22Rv1 (cell line): ENCODE data around the gene STRN4.
"Not testable (repeated sequence)": the region's sequence is repeated elsewhere in the genome, so short reads cannot be mapped to it uniquely, and the experiment has no call there.

ENCODE experiments used
- CTCF ChIP-seq: fragments of 450-650 bp; IDR thresholded peaks from 2 replicates; pipeline ENCODE4 v1.5.1; 2017; ENCODE audit warnings: mild to moderate bottlenecking
- ZFX ChIP-seq: fragments of 450-650 bp; IDR thresholded peaks from 2 replicates; pipeline ENCODE4 v1.6.1; 2017; ENCODE audit warnings: antibody characterized with exemption, borderline replicate concordance

DNA sequence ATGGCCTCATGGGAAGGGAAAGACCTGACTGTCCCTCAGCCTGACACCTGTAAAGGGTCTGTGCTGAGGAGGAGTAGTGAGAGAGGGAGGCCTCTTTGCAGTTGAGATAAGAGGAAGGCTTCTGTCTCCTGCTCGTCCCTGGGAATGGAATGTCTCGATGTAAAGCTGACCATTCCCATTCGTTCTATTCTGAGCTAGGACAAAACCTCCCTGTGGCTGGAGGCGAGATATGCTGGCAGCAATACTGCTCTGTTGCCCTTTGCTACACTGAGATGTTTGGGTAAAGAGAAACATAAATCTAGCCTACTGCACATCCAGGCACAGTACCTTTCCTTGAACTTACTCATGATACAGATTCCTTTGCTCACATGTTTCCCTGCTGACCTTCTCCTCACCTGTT is 22.5 kb upstream of the STRN4 start:
- not testable (repeated sequence) for TF ChIP-seq CTCF, ZFX
